ENCODE data around the gene TRPM1.

TRPM1 gene

GRCh38 chr15:30953731-30954378 lies 147.7 kb downstream of the TRPM1 start:
- Histone ChIP-seq H3K27ac (peak overlapping the region in 2 of 21 experiments; percentile 11 to 34), H3K4me3 (no peak overlapping the region)

GRCh38 chr15:30953183-30953582 lies 148.3 kb downstream of the TRPM1 start:
- H3K4me3 ChIP-seq, result no peak overlapping the region
- H3K27ac ChIP-seq, result no peak overlapping the region
